ENCODE data around the gene NPDC1.

NPDC1 gene

GRCh38 chr9:137037483-137037882, 8.5 kb downstream of the NPDC1 start:
- TF ChIP-seq TAF1 (IDR thresholded peaks at IDR 0.05; ENCODE audit: borderline replicate concordance, insufficient read depth, low read length) (no peak), POLR2AphosphoS5 (IDR thresholded peaks at IDR 0.05; ENCODE audit: low read depth, low read length) (no peak), FOXP2 (optimal IDR thresholded peaks at IDR 0.05; ENCODE audit: borderline replicate concordance, extremely low read depth, extremely low read length, insufficient read depth) (no peak), SIN3A (IDR thresholded peaks at IDR 0.05; ENCODE audit: borderline replicate concordance, insufficient read depth, low read length) (no peak)
- TF ChIP-seq, protein P1, sequence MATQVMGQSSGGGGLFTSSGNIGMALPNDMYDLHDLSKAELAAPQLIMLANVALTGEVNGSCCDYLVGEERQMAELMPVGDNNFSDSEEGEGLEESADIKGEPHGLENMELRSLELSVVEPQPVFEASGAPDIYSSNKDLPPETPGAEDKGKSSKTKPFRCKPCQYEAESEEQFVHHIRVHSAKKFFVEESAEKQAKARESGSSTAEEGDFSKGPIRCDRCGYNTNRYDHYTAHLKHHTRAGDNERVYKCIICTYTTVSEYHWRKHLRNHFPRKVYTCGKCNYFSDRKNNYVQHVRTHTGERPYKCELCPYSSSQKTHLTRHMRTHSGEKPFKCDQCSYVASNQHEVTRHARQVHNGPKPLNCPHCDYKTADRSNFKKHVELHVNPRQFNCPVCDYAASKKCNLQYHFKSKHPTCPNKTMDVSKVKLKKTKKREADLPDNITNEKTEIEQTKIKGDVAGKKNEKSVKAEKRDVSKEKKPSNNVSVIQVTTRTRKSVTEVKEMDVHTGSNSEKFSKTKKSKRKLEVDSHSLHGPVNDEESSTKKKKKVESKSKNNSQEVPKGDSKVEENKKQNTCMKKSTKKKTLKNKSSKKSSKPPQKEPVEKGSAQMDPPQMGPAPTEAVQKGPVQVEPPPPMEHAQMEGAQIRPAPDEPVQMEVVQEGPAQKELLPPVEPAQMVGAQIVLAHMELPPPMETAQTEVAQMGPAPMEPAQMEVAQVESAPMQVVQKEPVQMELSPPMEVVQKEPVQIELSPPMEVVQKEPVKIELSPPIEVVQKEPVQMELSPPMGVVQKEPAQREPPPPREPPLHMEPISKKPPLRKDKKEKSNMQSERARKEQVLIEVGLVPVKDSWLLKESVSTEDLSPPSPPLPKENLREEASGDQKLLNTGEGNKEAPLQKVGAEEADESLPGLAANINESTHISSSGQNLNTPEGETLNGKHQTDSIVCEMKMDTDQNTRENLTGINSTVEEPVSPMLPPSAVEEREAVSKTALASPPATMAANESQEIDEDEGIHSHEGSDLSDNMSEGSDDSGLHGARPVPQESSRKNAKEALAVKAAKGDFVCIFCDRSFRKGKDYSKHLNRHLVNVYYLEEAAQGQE (IDR thresholded peaks at IDR 0.05; ENCODE audit: insufficient read depth in 1 of 2, low read depth in 2 of 2, low read length in 2 of 2), result no peak

- TF ChIP-seq, protein P1 (IDR thresholded peaks at IDR 0.05; ENCODE audit: insufficient read depth in 1 of 2, low read depth in 2 of 2, low read length in 2 of 2), result no peak
- no peak for TF ChIP-seq TAF1 (IDR thresholded peaks at IDR 0.05; ENCODE audit: borderline replicate concordance, insufficient read depth, low read length)
- TF ChIP-seq SIN3A (IDR thresholded peaks at IDR 0.05; ENCODE audit: borderline replicate concordance, insufficient read depth, low read length), result no peak
- TF ChIP-seq POLR2AphosphoS5 (IDR thresholded peaks at IDR 0.05; ENCODE audit: low read depth, low read length), result no peak
- no peak for TF ChIP-seq FOXP2 (optimal IDR thresholded peaks at IDR 0.05; ENCODE audit: borderline replicate concordance, extremely low read depth, extremely low read length, insufficient read depth)
These were observed 8.9 kb downstream of the NPDC1 start for GRCh38 chr9:137037035-137037434.

DNA sequence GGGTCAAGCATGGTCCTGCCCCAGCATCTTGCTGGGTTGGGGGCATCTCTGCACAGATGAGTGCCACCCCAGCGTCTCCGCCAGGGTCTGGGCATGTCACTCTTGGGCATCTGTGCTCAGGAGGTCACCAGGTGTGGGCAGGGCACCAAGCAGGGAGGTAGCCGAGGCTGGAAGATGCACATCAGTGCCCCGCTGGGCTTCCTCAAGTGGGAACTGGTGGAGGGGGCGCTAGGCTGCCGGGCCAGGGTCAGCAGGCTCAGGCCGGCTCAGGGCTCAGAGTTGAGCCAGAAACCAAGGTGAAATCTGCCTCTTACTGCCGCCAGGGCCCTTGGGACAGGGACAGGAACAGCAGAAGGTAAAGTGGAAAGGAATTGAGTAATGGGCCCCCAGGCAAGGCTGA, 10.0 kb downstream of the NPDC1 start:
- no peak for TF ChIP-seq FOXP2 (optimal IDR thresholded peaks at IDR 0.05; ENCODE audit: borderline replicate concordance, extremely low read depth, extremely low read length, insufficient read depth)
- no peak for TF ChIP-seq SIN3A (IDR thresholded peaks at IDR 0.05; ENCODE audit: borderline replicate concordance, insufficient read depth, low read length)
- no peak for TF ChIP-seq TAF1 (IDR thresholded peaks at IDR 0.05; ENCODE audit: borderline replicate concordance, insufficient read depth, low read length)
- TF ChIP-seq, protein P1 (IDR thresholded peaks at IDR 0.05; ENCODE audit: insufficient read depth in 1 of 2, low read depth in 2 of 2, low read length in 2 of 2), result no peak
- TF ChIP-seq POLR2AphosphoS5 (IDR thresholded peaks at IDR 0.05; ENCODE audit: low read depth, low read length), result no peak

- 0 out of 2 replicates have a peak, but pooled peaks have one; percentile 19 for TF ChIP-seq POLR2AphosphoS5 (IDR thresholded peaks at IDR 0.05; ENCODE audit: low read depth, low read length)
- TF ChIP-seq, protein P1 (IDR thresholded peaks at IDR 0.05; ENCODE audit: insufficient read depth in 1 of 2, low read depth in 2 of 2, low read length in 2 of 2), result no peak
- no peak for TF ChIP-seq FOXP2 (optimal IDR thresholded peaks at IDR 0.05; ENCODE audit: borderline replicate concordance, extremely low read depth, extremely low read length, insufficient read depth)
- no peak for TF ChIP-seq TAF1 (IDR thresholded peaks at IDR 0.05; ENCODE audit: borderline replicate concordance, insufficient read depth, low read length)
- TF ChIP-seq SIN3A (IDR thresholded peaks at IDR 0.05; ENCODE audit: borderline replicate concordance, insufficient read depth, low read length), result no peak
These were observed 10.5 kb downstream of the NPDC1 start for GRCh38 chr9:137035507-137035834.
